Nephron (organoid): Measurements from ENCODE around the gene FLT3.

Source experiments
- H3K27ac Mint-ChIP-seq, 3 experiments: 2 replicates each; pipeline ENCODE4 v1.8.0; 2020; ENCODE audit warnings: mixed read lengths in 3 of 3, mild to moderate bottlenecking in 2 of 3, moderate library complexity in 1 of 3
- H3K27me3 Mint-ChIP-seq: 2 replicates; pipeline ENCODE4 v1.8.0; 2021; ENCODE audit warnings: low read depth, mild to moderate bottlenecking, moderate library complexity, mixed read lengths
- H3K36me3 Mint-ChIP-seq: 2 replicates; pipeline ENCODE4 v1.8.0; 2020; ENCODE audit warnings: low read depth, mixed read lengths
- H3K4me1 Mint-ChIP-seq: 2 replicates; pipeline ENCODE4 v1.8.0; 2020; ENCODE audit warnings: mixed read lengths
- H3K4me3 Mint-ChIP-seq, 3 experiments: 2 replicates each; pipeline ENCODE4 v1.8.0; 2020; ENCODE audit warnings: mild to moderate bottlenecking in 3 of 3, mixed read lengths in 3 of 3, moderate library complexity in 2 of 3
- H3K9me3 Mint-ChIP-seq: 2 replicates; pipeline ENCODE4 v1.8.0; 2020; ENCODE audit warnings: mixed read lengths
- TF ChIP-seq, protein P1 (sequence below), 3 experiments: fragments of 200-600 bp; sonication (generic); IDR thresholded peaks; one replicate each; pipeline ENCODE4 v1.5.0; 2021; ENCODE audit warnings: antibody characterized with exemption in 3 of 3; ENCODE audit not compliant: unreplicated experiment in 3 of 3

The FLT3 gene

DNA sequence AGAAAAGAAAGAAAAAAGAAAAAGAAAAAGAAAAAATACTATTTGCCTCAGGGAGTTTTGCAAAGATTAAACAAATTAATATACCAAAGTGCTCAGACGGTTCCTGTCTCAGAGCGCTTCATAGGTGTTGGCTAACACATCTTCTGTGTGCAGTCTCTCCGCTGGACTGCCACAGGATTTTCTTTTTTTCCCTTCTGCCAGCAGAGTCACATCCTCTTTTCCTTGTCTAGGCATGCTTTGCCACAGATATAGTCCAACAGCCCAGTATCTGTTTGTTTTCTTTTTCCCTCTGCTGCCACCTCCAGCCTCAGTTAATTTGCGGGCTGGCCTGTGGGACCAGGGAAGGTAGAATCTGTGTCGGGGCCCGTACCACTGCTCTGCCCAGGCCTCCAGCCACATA is 108.5 kb downstream of the FLT3 start:
- no peak overlapping the region for H3K27ac Mint-ChIP-seq

DNA sequence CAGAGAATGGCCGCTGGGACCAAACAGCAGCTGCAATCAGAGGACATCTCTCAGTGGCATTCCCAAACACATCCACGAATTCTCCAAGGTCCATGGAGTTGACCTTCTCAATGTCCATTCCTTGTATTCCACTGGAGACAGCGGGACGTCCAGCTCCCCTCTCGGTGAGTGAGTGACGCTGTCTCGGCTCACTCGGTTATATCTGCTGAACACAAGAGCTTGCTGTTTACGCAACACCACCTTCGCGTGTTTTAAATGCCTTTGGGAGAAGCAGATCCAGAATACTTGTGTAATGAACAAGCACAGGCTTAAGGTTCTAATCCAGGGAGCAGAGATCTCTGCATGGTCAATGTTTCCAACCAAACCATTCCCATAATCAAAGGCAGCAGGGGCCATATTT is 111.9 kb downstream of the FLT3 start, which contains the start of gene URAD:
TSS of gene URAD (minus strand) at position 174 of the 400 bp plus-strand sequence. CDS start at position 118, 56 bp downstream.
- H3K27me3 Mint-ChIP-seq: peaks cover 70% of the 10 kb centered on the region
- H3K9me3 Mint-ChIP-seq: no peaks in the 10 kb centered on the region
- no peaks in the 10 kb centered on the region for H3K36me3 Mint-ChIP-seq
- H3K4me3 Mint-ChIP-seq: no peak within 1 kb of the TSS
- no peaks in the 10 kb centered on the region for H3K4me1 Mint-ChIP-seq
- TF ChIP-seq, protein P1, sequence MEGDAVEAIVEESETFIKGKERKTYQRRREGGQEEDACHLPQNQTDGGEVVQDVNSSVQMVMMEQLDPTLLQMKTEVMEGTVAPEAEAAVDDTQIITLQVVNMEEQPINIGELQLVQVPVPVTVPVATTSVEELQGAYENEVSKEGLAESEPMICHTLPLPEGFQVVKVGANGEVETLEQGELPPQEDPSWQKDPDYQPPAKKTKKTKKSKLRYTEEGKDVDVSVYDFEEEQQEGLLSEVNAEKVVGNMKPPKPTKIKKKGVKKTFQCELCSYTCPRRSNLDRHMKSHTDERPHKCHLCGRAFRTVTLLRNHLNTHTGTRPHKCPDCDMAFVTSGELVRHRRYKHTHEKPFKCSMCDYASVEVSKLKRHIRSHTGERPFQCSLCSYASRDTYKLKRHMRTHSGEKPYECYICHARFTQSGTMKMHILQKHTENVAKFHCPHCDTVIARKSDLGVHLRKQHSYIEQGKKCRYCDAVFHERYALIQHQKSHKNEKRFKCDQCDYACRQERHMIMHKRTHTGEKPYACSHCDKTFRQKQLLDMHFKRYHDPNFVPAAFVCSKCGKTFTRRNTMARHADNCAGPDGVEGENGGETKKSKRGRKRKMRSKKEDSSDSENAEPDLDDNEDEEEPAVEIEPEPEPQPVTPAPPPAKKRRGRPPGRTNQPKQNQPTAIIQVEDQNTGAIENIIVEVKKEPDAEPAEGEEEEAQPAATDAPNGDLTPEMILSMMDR (IDR thresholded peaks at IDR 0.05; ENCODE audit: unreplicated experiment in 3 of 3): no peak
- H3K27ac Mint-ChIP-seq: no peak within 1 kb of the TSS

More for the DNA sequence above, 108.5 kb downstream of the FLT3 start:
- TF ChIP-seq, protein P1 (IDR thresholded peaks at IDR 0.05; ENCODE audit: unreplicated experiment in 3 of 3): no peak
- H3K4me3 Mint-ChIP-seq: no peak overlapping the region
- H3K27me3 Mint-ChIP-seq: peaks cover 51% of the 10 kb centered on the region
- H3K36me3 Mint-ChIP-seq: no peaks in the 10 kb centered on the region
- no peaks in the 10 kb centered on the region for H3K4me1 Mint-ChIP-seq
- no peaks in the 10 kb centered on the region for H3K9me3 Mint-ChIP-seq

DNA sequence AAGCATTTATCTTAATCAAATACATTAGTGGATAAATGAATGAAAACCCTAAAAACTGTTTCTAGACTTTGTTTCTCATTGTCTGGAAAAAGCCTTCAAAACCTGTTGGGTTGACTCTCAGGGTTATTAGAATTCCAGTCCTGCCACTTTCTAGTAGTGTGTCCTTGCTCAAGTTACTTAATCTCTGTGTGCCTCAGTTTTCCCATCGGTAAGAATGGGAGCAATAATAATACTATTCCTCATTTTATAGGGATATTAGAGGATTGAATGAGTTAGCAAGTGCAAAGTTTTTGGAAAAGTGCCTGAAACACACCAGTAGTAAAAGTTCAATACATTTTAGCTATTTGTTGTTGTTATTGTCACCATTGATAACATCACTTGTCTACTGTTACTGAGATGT is 114.8 kb downstream of the FLT3 start:
- Mint-ChIP-seq H3K9me3 (no peaks in the 10 kb centered on the region), H3K27ac (no peak overlapping the region), H3K4me3 (no peak overlapping the region), H3K4me1 (peaks cover 4% of the 10 kb centered on the region), H3K27me3 (peaks cover 88% of the 10 kb centered on the region), H3K36me3 (no peaks in the 10 kb centered on the region)
- TF ChIP-seq, protein P1 (IDR thresholded peaks at IDR 0.05; ENCODE audit: unreplicated experiment in 3 of 3): no peak

DNA sequence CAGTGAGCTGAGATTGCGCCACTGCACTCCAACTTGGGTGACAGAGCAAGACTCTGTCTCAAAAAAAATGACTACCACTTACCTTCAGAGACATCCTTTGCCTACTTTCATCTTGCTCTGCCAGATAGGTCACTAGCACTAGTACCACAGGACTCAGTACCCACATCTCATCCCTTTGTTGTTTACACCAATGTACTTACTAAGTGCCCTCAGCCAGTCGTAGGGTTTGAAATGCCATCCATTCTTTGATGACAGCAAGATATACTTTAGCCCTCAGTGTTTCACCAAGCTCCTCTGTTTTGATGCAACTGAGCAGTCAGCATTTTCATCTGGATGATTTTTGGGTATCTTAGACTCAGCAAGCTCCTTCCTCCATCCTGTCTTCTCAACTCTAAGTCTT is 118.0 kb downstream of the FLT3 start:
- Mint-ChIP-seq H3K36me3 (no peaks in the 10 kb centered on the region), H3K4me3 (no peak overlapping the region), H3K27me3 (peaks cover 88% of the 10 kb centered on the region), H3K9me3 (no peaks in the 10 kb centered on the region), H3K27ac (no peak overlapping the region), H3K4me1 (peaks cover 8% of the 10 kb centered on the region)
- TF ChIP-seq, protein P1 (IDR thresholded peaks at IDR 0.05; ENCODE audit: unreplicated experiment in 3 of 3): no peak

DNA sequence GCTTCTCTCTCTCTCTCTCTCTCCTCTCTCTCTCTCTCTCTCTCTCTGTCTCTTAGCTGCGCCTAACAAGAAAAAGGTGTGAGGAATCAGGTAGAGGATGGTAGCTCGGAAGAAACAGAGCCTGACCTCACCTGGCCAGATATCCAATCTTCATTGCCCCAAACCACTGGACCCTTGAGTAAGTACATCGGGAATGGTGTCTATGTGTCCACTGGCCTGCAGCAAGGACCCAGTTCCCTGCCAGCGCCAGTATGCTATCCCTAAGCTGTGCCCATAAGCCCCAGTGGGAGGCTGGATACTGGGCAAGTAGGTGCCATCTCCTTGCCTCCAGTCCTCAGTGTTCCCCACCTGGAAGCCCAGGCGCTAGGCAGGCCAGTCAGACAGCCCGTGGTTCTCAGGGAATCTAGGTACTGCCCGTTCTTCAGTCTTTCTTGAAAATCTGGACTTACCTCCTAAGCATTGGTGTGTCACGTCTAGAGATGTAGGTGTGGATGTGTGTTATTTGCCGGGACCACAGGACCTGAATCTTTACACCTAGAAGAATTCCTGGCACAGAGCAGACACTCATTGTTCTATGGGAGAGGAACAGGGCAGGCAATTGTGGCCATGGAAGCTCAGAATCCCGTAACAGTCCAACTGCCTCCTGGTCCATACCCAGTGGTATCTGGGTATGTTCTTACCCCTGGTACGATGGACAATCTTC is 119.2 kb downstream of the FLT3 start:
- H3K27me3 Mint-ChIP-seq: peaks cover 88% of the 10 kb centered on the region
- TF ChIP-seq, protein P1 (IDR thresholded peaks at IDR 0.05; ENCODE audit: unreplicated experiment in 3 of 3): no peak
- no peak overlapping the region for H3K27ac Mint-ChIP-seq
- peak overlapping the region in 2 of 3 experiments; percentile 27 to 50 for H3K4me3 Mint-ChIP-seq
- peaks cover 9% of the 10 kb centered on the region for H3K4me1 Mint-ChIP-seq
- H3K36me3 Mint-ChIP-seq: no peaks in the 10 kb centered on the region
- no peaks in the 10 kb centered on the region for H3K9me3 Mint-ChIP-seq
